Fibroblast of lung (primary cell): ENCODE data around the gene CTDSP1.

Experiments
- CTCF ChIP-seq, 2 donors: IDR thresholded peaks in 1 of 2; conservative IDR thresholded peaks in 1 of 2; 1 replicate in 1 of 2; 2 replicates in 1 of 2; pipeline ENCODE4 v1.5.1; 2011 to 2012; ENCODE audit warnings: low read length in 2 of 2, control low read depth in 1 of 2, inconsistent platforms in 1 of 2, low read depth in 1 of 2, mild to moderate bottlenecking in 1 of 2
- EZH2 ChIP-seq: IDR thresholded peaks from 2 replicates; pipeline ENCODE4 v1.5.1; 2012; ENCODE audit warnings: low read length, control low read depth, mild to moderate bottlenecking; ENCODE audit errors: missing control alignments

- TF ChIP-seq EZH2 = no peak
- TF ChIP-seq CTCF (conservative IDR thresholded peaks at IDR 0.05 in 1 of 2, IDR thresholded peaks at IDR 0.05 in 1 of 2; ENCODE audit: low read depth in 1 of 2, low read length in 2 of 2) = no peak
Observed at GRCh38 chr2:218403810-218404209, 4.1 kb downstream of the CTDSP1 start.
